ENCODE results near the gene GPATCH2. TPM values are rescaled to one million over a fixed set of nuclear protein-coding genes. Genes with fewer than 3 reads are reported as not detected.
A peak's percentile ranks its signal among the peaks of the same experiment; 100 is the strongest.

Gene GPATCH2
- total and polyA plus RNA-seq, 8 donors = 11.0 to 28.5 (median 23.3) TPM

GRCh38 chr1:217417363-217417762 is 213.5 kb downstream of the GPATCH2 start:
- H3K27ac ChIP-seq = no peak overlapping the region
- TF ChIP-seq CTCF (IDR thresholded peaks at IDR 0.05) = no peak
- ATAC-seq = no peak
- no peak for DNase-seq
- H3K4me1 ChIP-seq = no peaks in the 10 kb centered on the region
- H3K36me3 ChIP-seq = no peaks in the 10 kb centered on the region
- H3K4me3 ChIP-seq = no peak overlapping the region
- no peaks in the 10 kb centered on the region for H3K27me3 ChIP-seq
- no peaks in the 10 kb centered on the region for H3K9me3 ChIP-seq
- intact Hi-C loops (cut with DNase I) = no loop called here

GRCh38 chr1:217407534-217408001 is 223.3 kb downstream of the GPATCH2 start:
- Histone ChIP-seq H3K27me3 (no peaks in the 10 kb centered on the region), H3K4me3 (no peak overlapping the region), H3K27ac (no peak overlapping the region), H3K4me1 (no peaks in the 10 kb centered on the region), H3K36me3 (no peaks in the 10 kb centered on the region), H3K9me3 (no peaks in the 10 kb centered on the region)
- TF ChIP-seq CTCF (IDR thresholded peaks at IDR 0.05) = no peak
- DNase-seq (peak in 3 of 4 donors; percentile 35 to 83 (median 80)), ATAC-seq (no peak)
- intact Hi-C loops (cut with DNase I) = no loop called here

GRCh38 chr1:217403026-217403720 is 227.7 kb downstream of the GPATCH2 start:
- H3K36me3 ChIP-seq = no peaks in the 10 kb centered on the region
- intact Hi-C loops (cut with DNase I) = no loop called here
- DNase-seq (no peak), ATAC-seq (no peak)
- no peak for TF ChIP-seq CTCF (IDR thresholded peaks at IDR 0.05)
- no peak overlapping the region for H3K4me3 ChIP-seq
- H3K27me3 ChIP-seq = no peaks in the 10 kb centered on the region
- no peaks in the 10 kb centered on the region for H3K9me3 ChIP-seq
- no peaks in the 10 kb centered on the region for H3K4me1 ChIP-seq
- no peak overlapping the region for H3K27ac ChIP-seq

- TF ChIP-seq CTCF (IDR thresholded peaks at IDR 0.05) = no peak
- no peaks in the 10 kb centered on the region for H3K36me3 ChIP-seq
- H3K4me1 ChIP-seq = no peaks in the 10 kb centered on the region
- DNase-seq = no peak
- no peaks in the 10 kb centered on the region for H3K9me3 ChIP-seq
- no peak for ATAC-seq
- H3K27me3 ChIP-seq = no peaks in the 10 kb centered on the region
- H3K27ac ChIP-seq = no peak overlapping the region
- intact Hi-C loops (cut with DNase I) = no loop called here
- H3K4me3 ChIP-seq = no peak overlapping the region
These were observed 228.6 kb downstream of the GPATCH2 start for GRCh38 chr1:217402301-217402700.

GRCh38 chr1:217393896-217394295 is 237.0 kb downstream of the GPATCH2 start:
- Histone ChIP-seq H3K4me3 (no peak overlapping the region), H3K27me3 (no peaks in the 10 kb centered on the region), H3K36me3 (no peaks in the 10 kb centered on the region), H3K9me3 (no peaks in the 10 kb centered on the region), H3K4me1 (no peaks in the 10 kb centered on the region), H3K27ac (no peak overlapping the region)
- no peak for TF ChIP-seq CTCF (IDR thresholded peaks at IDR 0.05)
- ATAC-seq (no peak), DNase-seq (peak in 1 of 4 donors; percentile 21)
- intact Hi-C loops (cut with DNase I) = no loop called here

All from left lung (tissue), 10 donors.